MG63 (cell line): ENCODE measurements around the gene TMPRSS6. TPM values are rescaled to one million over a fixed set of nuclear protein-coding genes. Genes with fewer than 3 reads are reported as not detected.

Experiments
- DNase-seq: peaks from one replicate; pipeline ENCODE4 v3.0.0-alpha.2; 2020
- H3K27me3 ChIP-seq: fragments of 250-450 bp; sonication (Bioruptor Pico); 2 replicates; pipeline ENCODE4 v1.5.1; 2020; ENCODE audit warnings: mild to moderate bottlenecking, moderate library complexity
- H3K36me3 ChIP-seq: fragments of 250-450 bp; sonication (Bioruptor Pico); 2 replicates; pipeline ENCODE4 v1.5.1; 2020; ENCODE audit warnings: mild to moderate bottlenecking, moderate library complexity
- H3K4me3 ChIP-seq: fragments of 250-450 bp; sonication (Bioruptor Pico); 2 replicates; pipeline ENCODE4 v1.5.1; 2020; ENCODE audit warnings: mild to moderate bottlenecking, moderate library complexity
- H3K9me3 ChIP-seq: fragments of 250-450 bp; sonication (Bioruptor Pico); 2 replicates; pipeline ENCODE4 v1.5.1; 2020; ENCODE audit warnings: mild to moderate bottlenecking, moderate library complexity
- total RNA-seq: library from RNA; depleted of rRNA; stranded (reverse); fragments of >200 nt; shearing (Covaris generic); gene quantifications from 2 replicates; pipeline ENCODE4 v1.2.3, GENCODE V29; 2014; ENCODE audit warnings: low replicate concordance

Gene TMPRSS6
- total RNA-seq, 1 experiment from 2014 or later = not detected

DNA sequence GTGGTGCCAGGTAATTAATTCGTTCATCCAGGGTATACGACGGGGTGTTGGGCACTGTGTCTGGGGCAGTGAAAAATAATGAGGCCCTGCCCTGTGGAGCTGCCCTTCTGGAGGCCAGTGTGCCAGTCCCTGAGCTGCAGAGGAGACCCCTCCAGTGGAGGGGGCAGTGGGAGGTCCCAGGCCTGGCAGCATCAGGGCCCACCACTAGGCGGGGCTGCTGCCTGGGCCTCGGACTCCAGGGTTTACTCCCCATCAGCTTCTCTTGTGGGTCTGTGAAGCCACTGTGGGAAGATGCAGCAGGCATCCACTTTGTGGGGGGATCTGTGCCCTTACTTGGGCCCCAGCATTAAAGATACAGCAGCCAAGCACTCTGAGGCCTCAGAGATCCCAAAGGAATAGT, 17.4 kb upstream of the TMPRSS6 start:
- Histone ChIP-seq H3K9me3 (no peaks in the 10 kb centered on the region), H3K36me3 (no peaks in the 10 kb centered on the region), H3K27me3 (no peaks in the 10 kb centered on the region), H3K4me3 (no peak overlapping the region)
- no peak for DNase-seq

GRCh38 chr22:37126383-37126782, 16.9 kb upstream of the TMPRSS6 start:
- Histone ChIP-seq H3K36me3 (no peaks in the 10 kb centered on the region), H3K9me3 (no peaks in the 10 kb centered on the region), H3K4me3 (no peak overlapping the region), H3K27me3 (no peaks in the 10 kb centered on the region)
- no peak for DNase-seq

DNA sequence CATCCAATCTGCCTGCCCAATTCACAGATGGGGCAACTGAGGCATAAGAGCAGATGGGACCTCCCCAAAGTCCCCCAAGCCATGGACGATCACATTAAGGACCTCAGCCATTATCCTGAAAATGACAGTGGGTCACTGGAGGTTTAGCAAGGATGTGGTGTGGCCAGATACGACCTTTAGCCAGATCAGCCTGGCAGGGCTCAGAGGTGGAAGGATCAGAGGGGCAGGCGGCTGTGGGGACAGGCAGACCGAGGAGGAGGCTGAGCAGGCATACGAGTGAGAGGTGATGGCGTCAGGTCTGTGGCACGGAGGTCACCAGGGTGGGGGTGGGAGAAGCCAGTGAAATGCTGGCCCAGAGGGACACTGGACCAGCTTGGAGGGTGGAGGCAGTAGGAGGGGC, 14.1 kb upstream of the TMPRSS6 start:
- H3K9me3 ChIP-seq = no peaks in the 10 kb centered on the region
- no peak overlapping the region for H3K4me3 ChIP-seq
- H3K27me3 ChIP-seq = no peaks in the 10 kb centered on the region
- DNase-seq = no peak
- H3K36me3 ChIP-seq = no peaks in the 10 kb centered on the region

DNA sequence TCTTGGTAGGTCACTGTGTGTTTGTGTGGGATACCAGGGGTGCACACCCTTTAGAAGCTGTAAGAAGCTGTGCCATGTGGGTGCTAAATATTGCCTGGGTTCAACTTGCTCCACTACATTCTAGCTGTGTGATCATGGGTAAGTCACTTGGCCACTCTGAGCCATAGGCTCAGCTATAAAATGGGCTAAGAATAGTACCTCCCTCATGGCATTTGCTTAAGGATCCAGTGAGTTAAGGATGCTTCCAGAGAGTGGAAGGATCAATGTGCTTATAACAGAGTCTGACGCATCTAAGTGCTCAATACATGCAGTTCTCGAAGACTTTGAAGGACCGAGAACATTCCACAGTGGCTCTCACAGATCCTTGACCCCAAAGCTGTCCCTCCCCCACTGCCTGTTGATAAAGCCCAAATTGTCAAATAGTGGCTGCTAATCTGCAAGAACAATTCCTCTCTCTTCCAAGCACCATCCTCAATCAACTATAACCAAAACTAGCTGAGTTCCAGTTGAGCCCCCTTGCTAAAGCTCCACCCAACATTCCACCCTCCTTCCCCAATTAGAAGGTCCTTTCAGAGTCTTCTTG, 13.2 kb upstream of the TMPRSS6 start:
- Histone ChIP-seq H3K9me3 (no peaks in the 10 kb centered on the region), H3K27me3 (no peaks in the 10 kb centered on the region), H3K36me3 (no peaks in the 10 kb centered on the region), H3K4me3 (no peak overlapping the region)
- DNase-seq = no peak

DNA sequence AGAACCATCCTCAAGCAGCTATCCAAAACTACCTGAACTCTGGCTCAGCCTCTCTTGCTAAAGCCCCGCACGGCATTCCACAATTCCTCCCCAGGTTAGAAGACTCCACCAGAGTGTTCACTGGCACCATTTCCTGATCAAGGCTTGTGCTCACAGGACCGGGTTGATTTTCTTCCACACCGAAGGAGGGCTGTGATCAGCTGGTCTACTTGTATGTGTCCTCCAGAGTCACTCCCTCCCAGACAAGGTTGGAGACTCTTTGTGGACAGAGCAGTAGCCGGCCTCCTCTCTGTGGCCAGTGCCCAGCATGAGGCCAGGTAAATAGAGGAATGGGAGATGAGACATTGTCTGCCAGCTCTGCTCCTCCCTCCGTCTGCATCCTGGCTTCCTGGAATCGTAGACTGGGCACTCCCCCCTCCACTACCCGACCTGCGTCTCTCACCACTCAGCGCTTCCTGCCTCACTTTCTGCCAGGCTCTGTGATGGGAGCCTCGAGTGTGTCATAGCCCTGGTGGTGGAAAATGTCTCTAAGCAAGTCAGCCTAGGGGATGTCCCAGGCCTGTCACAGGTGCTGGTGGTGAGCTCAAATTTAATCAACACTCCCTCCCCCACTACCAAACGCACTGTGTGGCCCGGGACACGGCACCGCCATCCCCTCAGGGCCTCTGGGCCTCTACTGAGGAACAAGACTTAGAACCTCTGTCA, 12.5 kb upstream of the TMPRSS6 start:
- H3K9me3 ChIP-seq = no peaks in the 10 kb centered on the region
- H3K36me3 ChIP-seq = no peaks in the 10 kb centered on the region
- H3K4me3 ChIP-seq = no peak overlapping the region
- no peaks in the 10 kb centered on the region for H3K27me3 ChIP-seq
- no peak for DNase-seq

DNA sequence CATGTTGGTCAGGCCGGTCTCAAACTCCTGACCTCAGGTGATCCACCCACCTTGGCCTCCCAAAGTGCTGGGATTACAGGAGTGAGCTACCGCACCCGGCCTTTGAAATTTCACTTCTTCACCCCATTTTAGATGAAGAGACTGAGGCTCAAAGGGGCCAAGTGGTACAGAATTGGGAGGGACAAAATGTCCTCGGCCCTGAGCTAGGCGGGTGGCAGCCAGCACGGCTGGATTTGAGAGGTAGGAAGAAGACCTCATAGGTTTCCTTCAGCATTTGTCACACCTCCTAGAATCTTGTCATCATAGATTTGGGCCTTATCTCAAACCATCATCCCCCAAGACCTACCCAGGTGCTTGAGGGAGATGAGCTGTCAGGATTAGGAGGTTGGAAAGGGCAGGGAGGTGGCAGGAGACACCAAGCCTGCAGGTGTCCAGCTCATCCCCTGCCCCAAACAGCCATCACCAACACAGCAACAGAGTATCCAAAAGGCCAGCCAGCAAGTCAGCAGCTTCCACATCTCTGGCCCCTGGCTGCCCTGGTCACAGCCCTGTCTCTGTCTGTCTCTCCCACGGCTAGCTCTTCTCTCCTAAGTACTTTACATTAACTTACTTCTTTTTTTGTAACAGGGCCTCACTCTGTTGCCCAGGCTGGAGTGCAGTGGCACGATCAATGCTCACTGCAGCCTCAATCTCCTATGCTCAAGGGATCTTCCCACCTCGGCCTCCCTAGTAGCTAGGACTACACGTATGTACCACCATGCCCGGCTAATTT, 11.2 kb upstream of the TMPRSS6 start:
- Histone ChIP-seq H3K27me3 (no peaks in the 10 kb centered on the region), H3K4me3 (no peak overlapping the region), H3K9me3 (no peaks in the 10 kb centered on the region), H3K36me3 (no peaks in the 10 kb centered on the region)
- DNase-seq = no peak

- Histone ChIP-seq H3K36me3 (no peaks in the 10 kb centered on the region), H3K9me3 (no peaks in the 10 kb centered on the region), H3K27me3 (no peaks in the 10 kb centered on the region), H3K4me3 (no peak overlapping the region)
- no peak for DNase-seq
Measured at GRCh38 chr22:37119872-37120271, 10.4 kb upstream of the TMPRSS6 start.

DNA sequence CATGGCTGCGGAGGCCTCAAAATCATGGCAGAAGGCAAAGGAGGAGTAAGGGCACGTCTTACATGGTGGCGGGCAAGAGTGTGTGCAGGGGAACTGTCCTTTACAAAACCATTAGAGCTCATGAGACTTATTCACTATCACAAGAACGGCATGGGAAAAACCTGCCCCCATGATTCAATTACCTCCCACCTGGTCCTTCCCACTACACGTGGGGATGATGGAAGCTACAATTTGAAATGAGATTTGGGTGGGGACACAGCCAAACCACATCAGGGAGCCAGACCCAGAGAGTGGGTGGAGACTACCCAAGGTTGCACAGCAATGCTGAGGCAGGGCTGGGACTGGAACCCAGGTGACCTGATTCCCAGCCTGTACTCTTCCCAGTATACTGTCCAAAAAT, 8.6 kb upstream of the TMPRSS6 start:
- DNase-seq = no peak
- no peaks in the 10 kb centered on the region for H3K9me3 ChIP-seq
- H3K36me3 ChIP-seq = no peaks in the 10 kb centered on the region
- no peak overlapping the region for H3K4me3 ChIP-seq
- no peaks in the 10 kb centered on the region for H3K27me3 ChIP-seq

GRCh38 chr22:37117092-37117491, 7.6 kb upstream of the TMPRSS6 start:
- no peak for DNase-seq
- Histone ChIP-seq H3K36me3 (no peaks in the 10 kb centered on the region), H3K4me3 (no peak overlapping the region), H3K27me3 (no peaks in the 10 kb centered on the region), H3K9me3 (no peaks in the 10 kb centered on the region)

DNA sequence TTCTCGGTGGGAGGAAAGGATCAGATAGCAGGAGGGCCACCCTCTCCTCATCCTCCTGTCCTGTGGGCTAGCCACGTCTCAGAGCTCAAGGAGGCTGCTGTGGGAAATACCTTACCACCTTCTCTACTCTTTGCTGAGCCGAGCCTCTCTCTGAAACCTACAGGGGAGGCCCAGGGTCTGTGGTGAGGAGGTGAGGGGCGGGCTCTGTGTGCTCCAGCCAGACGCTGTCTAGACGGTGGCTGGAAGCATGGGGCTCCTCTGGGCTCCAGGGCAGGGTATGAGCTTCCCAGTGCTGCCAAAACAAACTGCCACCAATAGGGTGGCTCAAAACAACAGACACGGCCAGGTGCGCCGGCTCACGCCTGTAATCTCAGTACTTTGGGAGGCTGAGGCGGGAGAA, 5.5 kb upstream of the TMPRSS6 start:
- Histone ChIP-seq H3K4me3 (no peak overlapping the region), H3K36me3 (no peaks in the 10 kb centered on the region), H3K27me3 (no peaks in the 10 kb centered on the region), H3K9me3 (no peaks in the 10 kb centered on the region)
- DNase-seq = no peak

- H3K4me3 ChIP-seq = no peak overlapping the region
- DNase-seq = no peak
- no peaks in the 10 kb centered on the region for H3K27me3 ChIP-seq
- H3K36me3 ChIP-seq = no peaks in the 10 kb centered on the region
- H3K9me3 ChIP-seq = no peaks in the 10 kb centered on the region
Measured at GRCh38 chr22:37113757-37114156, 4.2 kb upstream of the TMPRSS6 start.

GRCh38 chr22:37112084-37112728, 2.7 kb upstream of the TMPRSS6 start:
- Histone ChIP-seq H3K36me3 (no peaks in the 10 kb centered on the region), H3K9me3 (no peaks in the 10 kb centered on the region), H3K27me3 (no peaks in the 10 kb centered on the region), H3K4me3 (no peak overlapping the region)
- DNase-seq = no peak

DNA sequence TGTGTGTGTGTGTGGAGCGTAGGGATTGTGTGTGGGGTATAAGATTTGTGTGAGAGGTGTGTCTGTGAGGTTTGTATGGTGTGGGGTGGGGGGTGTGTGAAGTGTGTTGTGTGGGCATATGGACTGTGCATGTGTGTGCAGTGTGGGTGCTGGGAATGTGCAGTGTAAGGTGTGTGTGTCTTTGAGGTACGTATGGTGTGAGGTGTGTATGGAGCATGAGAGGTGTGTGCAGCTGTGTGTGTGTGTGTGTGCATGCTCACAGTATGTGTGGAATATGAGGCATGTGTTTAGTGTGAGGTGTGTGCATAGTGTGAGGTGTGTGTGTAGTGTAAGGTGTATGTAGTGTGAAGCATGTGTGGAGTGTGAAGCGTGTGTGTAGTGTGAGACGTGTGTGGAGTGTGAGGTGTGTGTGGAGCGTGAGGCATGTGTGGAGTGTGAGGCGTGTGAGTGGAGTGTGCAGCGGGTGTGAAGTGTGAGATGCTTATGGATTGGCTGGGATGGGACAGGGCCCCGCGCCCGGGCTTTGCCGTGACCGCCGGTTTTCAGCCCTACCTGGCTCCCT, 1.7 kb upstream of the TMPRSS6 start:
- Histone ChIP-seq H3K36me3 (no peaks in the 10 kb centered on the region), H3K27me3 (no peaks in the 10 kb centered on the region), H3K9me3 (no peaks in the 10 kb centered on the region), H3K4me3 (no peak overlapping the region)
- no peak for DNase-seq

- DNase-seq = no peak
- H3K9me3 ChIP-seq = no peaks in the 10 kb centered on the region
- no peaks in the 10 kb centered on the region for H3K27me3 ChIP-seq
- H3K36me3 ChIP-seq = no peaks in the 10 kb centered on the region
- H3K4me3 ChIP-seq = no peak overlapping the region
Measured at GRCh38 chr22:37107816-37108621, 1.5 kb downstream of the TMPRSS6 start.

- Histone ChIP-seq H3K27me3 (no peaks in the 10 kb centered on the region), H3K9me3 (no peaks in the 10 kb centered on the region), H3K36me3 (no peaks in the 10 kb centered on the region), H3K4me3 (no peak overlapping the region)
- DNase-seq = no peak
Measured at GRCh38 chr22:37105990-37106389, 3.5 kb downstream of the TMPRSS6 start.

DNA sequence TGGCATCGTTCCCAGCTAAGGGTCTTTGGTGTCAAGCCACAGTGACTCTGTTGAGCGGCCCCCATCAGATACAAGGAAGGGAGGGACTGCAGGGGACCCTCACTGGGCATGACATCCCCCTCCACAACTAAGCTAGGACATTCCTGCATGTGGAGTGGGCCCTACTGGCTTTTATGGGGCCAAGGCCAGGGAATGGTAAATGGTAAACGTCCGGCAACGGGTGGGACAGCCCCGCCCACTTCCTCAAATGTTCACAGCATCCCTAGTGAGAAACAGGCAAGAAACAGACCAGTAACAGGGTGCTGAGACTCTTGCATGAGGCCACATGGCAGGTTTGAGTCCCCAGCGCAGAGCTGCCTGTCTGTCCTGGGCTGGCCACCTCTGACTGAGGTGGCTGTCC, 4.4 kb downstream of the TMPRSS6 start:
- Histone ChIP-seq H3K27me3 (no peaks in the 10 kb centered on the region), H3K36me3 (no peaks in the 10 kb centered on the region), H3K4me3 (no peak overlapping the region), H3K9me3 (no peaks in the 10 kb centered on the region)
- no peak for DNase-seq
